ENCODE data around the gene GPR135.

GRCh38 chr14:59465316-59466135, at the start of gene GPR135:
- TF ChIP-seq CTCF (IDR thresholded peaks at IDR 0.05), result no peak
- no peak for TF ChIP-seq POLR2A (IDR thresholded peaks at IDR 0.05)

All from Peyer's patch (tissue), 4 donors.